Gastrocnemius medialis (tissue), 4 donors: ENCODE results near the gene SLC12A3.

Experiments used
- POLR2A ChIP-seq, 2 donors: fragments of 450-650 bp; IDR thresholded peaks; one replicate each; pipeline ENCODE4 v1.6.1; 2017; ENCODE audit warnings: antibody characterized with exemption in 2 of 2, mild to moderate bottlenecking in 2 of 2, moderate library complexity in 2 of 2
- TF ChIP-seq, protein P1 (sequence below), 5 experiments: fragments of 450-650 bp in 3 of 5; fragments of 200-600 bp in 2 of 5; sonication (generic) in 2 of 5; IDR thresholded peaks in 4 of 5; conservative IDR thresholded peaks in 1 of 5; 1 replicate in 4 of 5; 2 replicates in 1 of 5; pipeline ENCODE4 v1.5.1; 2016 to 2019; ENCODE audit warnings: antibody characterized with exemption in 5 of 5, mild to moderate bottlenecking in 3 of 5, moderate library complexity in 3 of 5

DNA sequence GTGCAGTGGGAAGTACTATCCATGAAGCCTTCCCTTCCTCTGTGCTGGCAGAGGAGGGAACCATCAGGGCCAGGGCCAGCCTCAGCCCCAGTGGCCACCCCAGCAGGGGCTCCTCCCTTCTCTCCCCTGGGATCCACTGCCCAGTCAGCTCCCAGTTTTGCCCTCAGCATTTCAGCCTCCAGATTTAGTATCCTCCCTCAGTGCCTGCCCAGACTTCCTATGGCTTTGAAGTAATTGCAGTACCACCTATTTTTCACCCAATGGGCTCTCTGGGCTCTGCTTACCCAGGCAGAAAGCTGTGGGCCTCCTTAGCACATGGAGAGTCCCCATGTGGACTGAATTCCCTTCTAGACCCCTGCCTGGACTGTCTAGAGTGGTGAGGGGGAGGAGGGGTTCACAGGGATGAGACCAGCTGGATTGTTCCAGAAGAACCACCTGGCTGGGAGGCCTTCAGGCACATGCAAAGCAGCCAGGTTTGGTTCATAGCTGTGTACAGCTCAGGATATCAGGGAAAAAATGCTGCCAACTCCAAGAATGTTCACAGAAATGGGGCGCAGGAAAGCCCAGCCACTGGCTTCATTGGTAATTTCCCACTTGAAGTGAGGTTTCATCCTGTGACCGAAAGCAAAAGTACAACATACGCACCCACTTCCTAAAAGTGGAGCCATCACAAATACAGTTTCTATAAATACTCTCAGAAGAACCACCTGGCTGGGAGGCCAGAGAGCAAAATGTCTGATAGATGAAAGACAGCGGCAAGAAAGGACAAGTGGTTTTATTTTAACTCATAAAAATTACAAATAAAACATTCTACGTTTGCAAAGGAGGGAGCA, 51.8 kb downstream of the SLC12A3 start:
- TF ChIP-seq, protein P1, sequence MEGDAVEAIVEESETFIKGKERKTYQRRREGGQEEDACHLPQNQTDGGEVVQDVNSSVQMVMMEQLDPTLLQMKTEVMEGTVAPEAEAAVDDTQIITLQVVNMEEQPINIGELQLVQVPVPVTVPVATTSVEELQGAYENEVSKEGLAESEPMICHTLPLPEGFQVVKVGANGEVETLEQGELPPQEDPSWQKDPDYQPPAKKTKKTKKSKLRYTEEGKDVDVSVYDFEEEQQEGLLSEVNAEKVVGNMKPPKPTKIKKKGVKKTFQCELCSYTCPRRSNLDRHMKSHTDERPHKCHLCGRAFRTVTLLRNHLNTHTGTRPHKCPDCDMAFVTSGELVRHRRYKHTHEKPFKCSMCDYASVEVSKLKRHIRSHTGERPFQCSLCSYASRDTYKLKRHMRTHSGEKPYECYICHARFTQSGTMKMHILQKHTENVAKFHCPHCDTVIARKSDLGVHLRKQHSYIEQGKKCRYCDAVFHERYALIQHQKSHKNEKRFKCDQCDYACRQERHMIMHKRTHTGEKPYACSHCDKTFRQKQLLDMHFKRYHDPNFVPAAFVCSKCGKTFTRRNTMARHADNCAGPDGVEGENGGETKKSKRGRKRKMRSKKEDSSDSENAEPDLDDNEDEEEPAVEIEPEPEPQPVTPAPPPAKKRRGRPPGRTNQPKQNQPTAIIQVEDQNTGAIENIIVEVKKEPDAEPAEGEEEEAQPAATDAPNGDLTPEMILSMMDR (IDR thresholded peaks at IDR 0.05 in 4 of 5, conservative IDR thresholded peaks at IDR 0.05 in 1 of 5) = no peak
- no peak for TF ChIP-seq POLR2A (IDR thresholded peaks at IDR 0.05)
